Measurements from ENCODE around the gene STXBP5L.
"Not testable (repeated sequence)": the region's sequence is repeated elsewhere in the genome, so short reads cannot be mapped to it uniquely, and the experiment has no call there.

DNA sequence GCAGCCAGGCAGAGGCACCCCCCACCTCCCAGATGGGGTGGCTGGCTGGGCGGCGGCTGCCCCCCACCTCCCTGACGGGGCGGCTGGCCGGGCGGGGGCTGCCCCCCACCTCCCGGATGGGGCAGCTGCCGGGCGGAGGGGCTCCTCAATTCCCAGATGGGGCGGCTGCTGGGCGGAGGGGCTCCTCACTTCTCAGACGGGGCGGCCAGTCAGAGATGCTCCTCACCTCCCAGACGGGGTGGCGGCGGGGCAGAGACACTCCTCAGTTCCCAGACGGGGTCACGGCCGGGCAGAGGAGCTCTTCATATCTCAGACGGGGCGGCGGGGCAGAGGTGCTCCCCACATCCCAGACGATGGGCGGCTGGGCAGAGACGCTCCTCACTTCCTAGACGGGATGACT is 282.6 kb downstream of the STXBP5L start:
- TF ChIP-seq, protein P1, sequence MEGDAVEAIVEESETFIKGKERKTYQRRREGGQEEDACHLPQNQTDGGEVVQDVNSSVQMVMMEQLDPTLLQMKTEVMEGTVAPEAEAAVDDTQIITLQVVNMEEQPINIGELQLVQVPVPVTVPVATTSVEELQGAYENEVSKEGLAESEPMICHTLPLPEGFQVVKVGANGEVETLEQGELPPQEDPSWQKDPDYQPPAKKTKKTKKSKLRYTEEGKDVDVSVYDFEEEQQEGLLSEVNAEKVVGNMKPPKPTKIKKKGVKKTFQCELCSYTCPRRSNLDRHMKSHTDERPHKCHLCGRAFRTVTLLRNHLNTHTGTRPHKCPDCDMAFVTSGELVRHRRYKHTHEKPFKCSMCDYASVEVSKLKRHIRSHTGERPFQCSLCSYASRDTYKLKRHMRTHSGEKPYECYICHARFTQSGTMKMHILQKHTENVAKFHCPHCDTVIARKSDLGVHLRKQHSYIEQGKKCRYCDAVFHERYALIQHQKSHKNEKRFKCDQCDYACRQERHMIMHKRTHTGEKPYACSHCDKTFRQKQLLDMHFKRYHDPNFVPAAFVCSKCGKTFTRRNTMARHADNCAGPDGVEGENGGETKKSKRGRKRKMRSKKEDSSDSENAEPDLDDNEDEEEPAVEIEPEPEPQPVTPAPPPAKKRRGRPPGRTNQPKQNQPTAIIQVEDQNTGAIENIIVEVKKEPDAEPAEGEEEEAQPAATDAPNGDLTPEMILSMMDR (conservative IDR thresholded peaks at IDR 0.05; ENCODE audit: low read length), result not testable (repeated sequence)
- TF ChIP-seq EZH2phosphoT487 (IDR thresholded peaks at IDR 0.05; ENCODE audit: borderline replicate concordance), result not testable (repeated sequence)
